HG03159 (cell line): Measurements from ENCODE around the gene NHSL1.

ENCODE experiments used
- ATAC-seq: cut with Tn5 transposase; IDR thresholded peaks from one replicate; pipeline ENCODE4 v1.9.1; 2021; ENCODE audit warnings: mild to moderate bottlenecking, moderate library complexity; ENCODE audit not compliant: unreplicated experiment

NHSL1 gene, protein sequence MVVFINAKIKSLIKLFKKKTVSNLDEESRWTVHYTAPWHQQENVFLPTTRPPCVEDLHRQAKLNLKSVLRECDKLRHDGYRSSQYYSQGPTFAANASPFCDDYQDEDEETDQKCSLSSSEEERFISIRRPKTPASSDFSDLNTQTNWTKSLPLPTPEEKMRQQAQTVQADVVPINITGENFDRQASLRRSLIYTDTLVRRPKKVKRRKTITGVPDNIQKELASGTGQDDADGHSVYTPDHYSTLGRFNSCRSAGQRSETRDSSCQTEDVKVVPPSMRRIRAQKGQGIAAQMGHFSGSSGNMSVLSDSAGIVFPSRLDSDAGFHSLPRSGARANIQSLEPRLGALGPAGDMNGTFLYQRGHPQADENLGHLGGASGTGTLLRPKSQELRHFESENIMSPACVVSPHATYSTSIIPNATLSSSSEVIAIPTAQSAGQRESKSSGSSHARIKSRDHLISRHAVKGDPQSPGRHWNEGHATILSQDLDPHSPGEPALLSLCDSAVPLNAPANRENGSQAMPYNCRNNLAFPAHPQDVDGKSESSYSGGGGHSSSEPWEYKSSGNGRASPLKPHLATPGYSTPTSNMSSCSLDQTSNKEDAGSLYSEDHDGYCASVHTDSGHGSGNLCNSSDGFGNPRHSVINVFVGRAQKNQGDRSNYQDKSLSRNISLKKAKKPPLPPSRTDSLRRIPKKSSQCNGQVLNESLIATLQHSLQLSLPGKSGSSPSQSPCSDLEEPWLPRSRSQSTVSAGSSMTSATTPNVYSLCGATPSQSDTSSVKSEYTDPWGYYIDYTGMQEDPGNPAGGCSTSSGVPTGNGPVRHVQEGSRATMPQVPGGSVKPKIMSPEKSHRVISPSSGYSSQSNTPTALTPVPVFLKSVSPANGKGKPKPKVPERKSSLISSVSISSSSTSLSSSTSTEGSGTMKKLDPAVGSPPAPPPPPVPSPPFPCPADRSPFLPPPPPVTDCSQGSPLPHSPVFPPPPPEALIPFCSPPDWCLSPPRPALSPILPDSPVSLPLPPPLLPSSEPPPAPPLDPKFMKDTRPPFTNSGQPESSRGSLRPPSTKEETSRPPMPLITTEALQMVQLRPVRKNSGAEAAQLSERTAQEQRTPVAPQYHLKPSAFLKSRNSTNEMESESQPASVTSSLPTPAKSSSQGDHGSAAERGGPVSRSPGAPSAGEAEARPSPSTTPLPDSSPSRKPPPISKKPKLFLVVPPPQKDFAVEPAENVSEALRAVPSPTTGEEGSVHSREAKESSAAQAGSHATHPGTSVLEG (N-terminal part only)

GRCh38 chr6:138499303-138500018 is at the start of gene NHSL1:
Gene NHSL1 (minus strand): TSS chr6:138499494. CDS start chr6:138499290, 204 bp downstream.
- peak; percentile 93 for ATAC-seq

DNA sequence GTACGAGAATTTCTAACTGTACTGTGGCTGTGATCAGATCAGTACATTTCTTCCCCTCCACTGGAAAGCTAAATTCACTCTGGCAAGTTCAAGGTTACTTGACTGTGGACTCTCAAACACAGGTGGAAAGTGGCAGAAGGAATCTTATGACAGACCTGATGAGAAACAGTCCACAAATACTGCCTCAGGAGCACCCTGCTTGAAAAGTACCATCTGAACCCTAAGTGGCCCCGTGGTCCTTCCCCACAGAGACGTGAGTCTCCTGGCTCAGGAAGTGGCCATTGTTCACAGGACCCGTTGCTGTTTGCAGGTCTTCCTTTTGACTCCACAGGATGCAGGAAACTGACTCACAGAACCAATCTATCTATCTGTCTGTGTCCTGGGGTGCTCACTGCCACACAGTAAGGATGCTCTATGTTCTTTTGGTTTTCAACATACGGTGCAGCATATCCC is 47.5 kb upstream of the NHSL1 start:
- ATAC-seq: no peak

GRCh38 chr6:138545621-138545980 is 46.3 kb upstream of the NHSL1 start:
- no peak for ATAC-seq

- ATAC-seq: no peak
Observed at GRCh38 chr6:138544501-138544900, 45.2 kb upstream of the NHSL1 start.

DNA sequence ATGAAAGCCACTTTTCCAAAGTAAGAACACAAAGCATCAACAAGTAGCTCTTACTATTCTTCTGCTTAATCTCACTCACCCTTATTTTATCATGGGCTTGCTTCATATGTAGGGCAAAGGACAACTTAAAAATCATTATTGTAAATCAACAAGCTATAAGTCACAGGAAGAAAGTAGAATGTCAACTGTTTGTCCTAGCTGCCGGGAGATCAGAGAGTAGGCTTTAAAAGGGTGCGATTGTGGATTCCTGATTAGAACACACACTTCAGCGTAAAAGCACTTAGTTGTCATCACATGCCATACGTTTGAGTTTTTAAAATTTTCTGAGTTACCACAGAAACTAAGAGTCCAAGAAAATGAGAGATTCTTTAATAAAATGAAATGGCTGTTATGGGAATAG is 44.4 kb upstream of the NHSL1 start:
- ATAC-seq: no peak

DNA sequence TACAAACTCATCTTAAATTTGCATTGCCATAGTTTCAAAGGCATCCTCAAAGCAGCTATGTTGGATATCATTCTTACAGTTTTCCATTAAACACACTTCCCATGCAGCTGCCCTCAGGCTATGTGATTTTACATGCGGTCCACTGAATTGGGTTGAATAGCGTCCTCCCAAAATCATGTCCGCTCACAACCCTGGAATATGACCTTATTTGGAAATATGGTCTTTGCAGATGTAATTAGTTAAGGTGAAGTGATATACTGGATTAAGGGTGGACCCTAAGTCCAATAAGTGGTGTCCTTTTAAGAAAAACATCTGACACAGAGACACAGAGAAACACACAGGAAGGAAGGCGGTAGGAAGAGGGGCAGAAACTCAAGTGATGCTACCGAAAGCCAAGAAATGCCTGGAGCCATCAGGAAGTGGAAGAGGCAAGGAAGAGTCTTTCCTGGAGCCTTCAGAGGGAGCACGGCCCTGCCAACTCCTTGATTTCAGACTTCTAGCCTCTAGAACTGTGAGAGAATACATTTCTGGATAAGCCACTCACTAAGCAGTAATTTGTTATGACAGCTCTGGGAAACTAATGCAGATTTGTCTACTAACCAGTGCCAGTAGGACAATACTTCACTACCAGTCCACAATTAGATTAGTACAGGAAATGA is 42.7 kb upstream of the NHSL1 start:
- no peak for ATAC-seq

DNA sequence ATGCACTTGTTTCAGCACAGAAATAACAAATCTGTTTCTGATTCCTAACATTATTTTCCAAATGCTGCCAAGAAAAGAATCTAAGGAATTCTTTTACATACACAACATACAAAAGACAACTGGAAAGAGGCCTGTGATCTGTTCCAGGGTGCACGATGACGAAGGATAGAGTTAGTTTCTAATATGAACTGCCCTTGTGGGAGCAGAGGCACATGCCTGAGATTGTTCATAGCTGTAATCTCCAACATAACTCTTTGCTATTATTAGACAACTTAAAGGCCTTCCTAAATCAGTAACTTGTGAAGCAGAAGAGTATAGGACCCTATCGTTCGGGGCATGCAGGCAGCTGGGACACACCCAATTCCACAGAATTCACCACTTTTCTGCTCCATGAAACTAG is 41.2 kb upstream of the NHSL1 start:
- no peak for ATAC-seq

- no peak for ATAC-seq
Observed at GRCh38 chr6:138539876-138540275, 40.6 kb upstream of the NHSL1 start.

- ATAC-seq: no peak
Observed at GRCh38 chr6:138538390-138539031, 39.2 kb upstream of the NHSL1 start.

- no peak for ATAC-seq
Observed at GRCh38 chr6:138537106-138537505, 37.8 kb upstream of the NHSL1 start.

GRCh38 chr6:138535728-138536455 is 36.6 kb upstream of the NHSL1 start:
- ATAC-seq: no peak

- ATAC-seq: no peak
Observed at GRCh38 chr6:138533667-138534066, 34.4 kb upstream of the NHSL1 start.

- no peak for ATAC-seq
Observed at GRCh38 chr6:138531387-138531786, 32.1 kb upstream of the NHSL1 start.

GRCh38 chr6:138529478-138529877 is 30.2 kb upstream of the NHSL1 start:
- no peak for ATAC-seq

DNA sequence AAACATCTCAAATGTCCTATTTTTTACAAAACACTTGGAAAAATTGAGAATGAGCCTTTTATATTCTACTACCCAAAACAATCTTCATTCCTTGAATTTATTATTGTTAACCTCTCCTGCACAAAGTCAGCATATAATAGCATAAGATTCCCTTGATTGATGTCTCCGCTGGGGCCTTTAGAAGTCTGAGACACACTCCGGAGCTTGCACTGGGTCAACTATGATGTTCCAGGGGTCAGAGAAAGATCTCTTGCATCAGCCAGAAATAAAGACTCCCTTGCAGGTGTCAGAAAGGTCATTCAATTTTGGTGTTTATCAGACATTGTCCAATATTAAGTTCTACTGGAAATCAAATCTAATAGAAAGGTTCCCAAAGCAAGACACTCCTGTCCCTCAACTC is 29.7 kb upstream of the NHSL1 start:
- ATAC-seq: no peak

DNA sequence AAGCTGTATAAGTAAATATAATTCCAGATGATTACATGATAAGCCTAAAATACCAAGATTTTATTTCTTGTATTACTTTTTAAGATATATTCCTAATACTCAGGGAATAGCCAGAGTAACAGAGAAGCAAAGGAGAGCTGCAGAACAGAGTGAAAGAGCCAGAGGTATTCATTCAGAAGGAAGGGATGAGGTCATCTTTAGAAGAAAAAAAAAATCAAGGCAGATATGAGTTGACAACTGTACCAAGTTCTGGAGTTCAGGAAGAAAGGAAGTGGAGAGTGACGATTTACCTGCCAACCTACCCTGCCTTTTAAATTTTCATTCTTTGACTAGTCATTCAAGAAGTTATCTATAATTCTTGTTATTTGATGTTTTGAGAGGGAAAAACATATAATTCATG is 28.8 kb upstream of the NHSL1 start:
- ATAC-seq: no peak

DNA sequence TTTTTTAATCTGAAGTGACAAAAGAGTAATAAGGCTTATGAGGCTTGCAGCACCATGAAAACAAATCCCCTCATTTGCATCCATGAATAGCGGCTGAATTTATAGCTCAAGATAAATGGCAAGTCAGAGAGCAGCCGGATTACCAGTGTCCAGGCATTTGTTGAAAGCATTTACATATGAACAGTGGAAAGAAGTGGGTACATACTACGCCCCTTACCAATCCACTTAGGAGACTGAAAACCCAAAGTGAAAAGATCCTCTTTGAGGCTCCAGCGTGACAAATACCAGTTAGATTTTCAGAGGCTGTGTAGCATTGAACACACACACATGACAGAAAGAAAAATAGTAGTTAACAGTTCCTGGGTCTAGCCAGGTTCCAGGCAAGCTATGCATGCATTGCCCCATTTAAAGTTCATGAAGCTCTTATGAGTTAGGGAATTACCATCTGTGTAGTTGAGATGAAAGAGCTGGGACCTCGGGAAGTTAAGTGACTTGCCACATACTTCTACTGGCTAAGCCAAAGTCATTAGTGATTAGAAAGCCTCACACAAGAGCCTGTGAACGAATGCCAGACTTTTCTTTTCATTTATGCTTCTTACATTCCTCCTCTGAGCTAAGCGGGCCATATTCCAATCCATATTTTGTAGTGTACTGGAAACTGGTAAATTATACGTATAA is 28.3 kb upstream of the NHSL1 start:
- no peak for ATAC-seq

DNA sequence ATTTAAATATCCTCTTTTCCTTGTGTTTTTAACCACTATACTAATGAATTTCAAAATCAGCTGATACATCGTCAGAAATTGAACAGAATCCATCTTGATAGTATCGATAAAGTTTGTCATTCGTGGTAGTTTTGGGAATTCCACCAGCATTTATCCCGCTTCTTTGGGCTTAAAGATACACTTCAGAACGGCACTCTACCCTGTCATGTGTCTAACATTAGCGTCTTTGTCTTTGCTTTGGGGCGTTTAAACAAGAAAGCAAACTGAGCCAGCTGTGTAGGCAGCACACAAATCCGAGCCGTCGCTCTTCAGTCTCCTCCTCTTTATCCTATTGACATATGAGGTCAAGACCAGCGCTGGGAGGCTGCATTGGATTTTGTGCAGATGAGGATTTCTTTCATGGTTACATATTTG is 27.5 kb upstream of the NHSL1 start:
- no peak for ATAC-seq
